GM18517 (cell line): ENCODE results near the gene CFAP77.
"Not testable (repeated sequence)": the region's sequence is repeated elsewhere in the genome, so short reads cannot be mapped to it uniquely, and the experiment has no call there.

Source experiments
- ATAC-seq: cut with Tn5 transposase; IDR thresholded peaks from one replicate; pipeline ENCODE4 v1.9.1; 2021; ENCODE audit warnings: mild to moderate bottlenecking, moderate library complexity; ENCODE audit not compliant: unreplicated experiment

CFAP77 gene

DNA sequence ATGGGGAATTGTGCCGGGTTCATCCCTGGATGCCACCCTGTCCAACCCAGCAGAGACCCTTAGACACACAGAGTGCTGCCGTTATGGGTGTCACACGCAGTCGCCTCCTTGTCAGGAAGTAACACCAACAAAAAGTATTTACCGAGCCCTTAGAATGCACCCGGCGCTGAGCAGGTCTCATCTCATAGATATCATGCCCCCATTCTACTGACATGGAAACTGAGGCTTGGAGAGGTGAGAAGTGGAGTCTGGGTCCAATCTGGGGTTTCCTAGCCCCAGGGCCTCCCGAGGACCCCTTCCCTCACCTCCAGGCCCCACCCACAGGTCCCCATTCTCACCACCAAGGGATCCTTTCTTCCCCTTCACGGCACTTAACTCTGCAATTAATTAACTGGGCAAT is 135.6 kb downstream of the CFAP77 start:
- no peak for ATAC-seq

GRCh38 chr9:132546148-132547051 is 136.4 kb downstream of the CFAP77 start:
- no peak for ATAC-seq

GRCh38 chr9:132547052-132547431 is 137.0 kb downstream of the CFAP77 start:
- ATAC-seq: no peak

GRCh38 chr9:132547436-132547835 is 137.4 kb downstream of the CFAP77 start:
- no peak for ATAC-seq

DNA sequence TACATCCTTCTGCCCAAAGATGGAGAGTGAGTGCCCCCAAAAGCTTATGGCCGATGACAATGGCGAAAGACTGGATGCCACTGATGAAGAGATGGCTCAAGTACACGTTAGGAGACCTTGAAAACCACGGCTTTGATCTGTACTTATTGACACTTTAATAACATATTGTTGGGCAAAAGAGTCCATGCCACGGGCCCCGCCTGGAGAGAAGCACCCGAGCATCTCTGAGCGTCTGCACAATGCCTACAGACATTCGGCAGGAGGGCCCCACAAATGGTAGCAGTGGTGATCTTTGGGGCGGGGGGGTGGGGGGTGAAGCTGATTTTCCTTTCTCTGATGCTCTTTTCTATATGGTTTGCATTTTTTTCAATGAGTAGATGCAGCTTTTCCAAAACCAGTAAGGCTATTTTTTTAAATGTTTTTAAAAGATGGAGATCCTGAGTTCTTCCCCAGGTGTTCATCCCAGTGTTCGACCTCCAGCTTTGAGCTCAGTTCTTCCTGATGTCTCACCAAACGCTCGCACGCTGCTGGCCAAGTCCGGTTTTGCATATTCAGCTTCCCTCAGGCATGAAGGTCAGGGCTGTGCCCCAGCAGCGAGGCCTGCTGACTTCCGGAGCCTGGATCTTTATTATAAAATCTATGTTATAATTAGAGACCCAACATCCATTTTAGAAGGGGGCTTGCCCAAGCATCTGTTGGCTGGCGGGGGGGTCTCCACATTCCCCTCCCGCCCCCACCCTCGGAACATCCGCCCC is 138.1 kb downstream of the CFAP77 start:
- ATAC-seq: no peak

DNA sequence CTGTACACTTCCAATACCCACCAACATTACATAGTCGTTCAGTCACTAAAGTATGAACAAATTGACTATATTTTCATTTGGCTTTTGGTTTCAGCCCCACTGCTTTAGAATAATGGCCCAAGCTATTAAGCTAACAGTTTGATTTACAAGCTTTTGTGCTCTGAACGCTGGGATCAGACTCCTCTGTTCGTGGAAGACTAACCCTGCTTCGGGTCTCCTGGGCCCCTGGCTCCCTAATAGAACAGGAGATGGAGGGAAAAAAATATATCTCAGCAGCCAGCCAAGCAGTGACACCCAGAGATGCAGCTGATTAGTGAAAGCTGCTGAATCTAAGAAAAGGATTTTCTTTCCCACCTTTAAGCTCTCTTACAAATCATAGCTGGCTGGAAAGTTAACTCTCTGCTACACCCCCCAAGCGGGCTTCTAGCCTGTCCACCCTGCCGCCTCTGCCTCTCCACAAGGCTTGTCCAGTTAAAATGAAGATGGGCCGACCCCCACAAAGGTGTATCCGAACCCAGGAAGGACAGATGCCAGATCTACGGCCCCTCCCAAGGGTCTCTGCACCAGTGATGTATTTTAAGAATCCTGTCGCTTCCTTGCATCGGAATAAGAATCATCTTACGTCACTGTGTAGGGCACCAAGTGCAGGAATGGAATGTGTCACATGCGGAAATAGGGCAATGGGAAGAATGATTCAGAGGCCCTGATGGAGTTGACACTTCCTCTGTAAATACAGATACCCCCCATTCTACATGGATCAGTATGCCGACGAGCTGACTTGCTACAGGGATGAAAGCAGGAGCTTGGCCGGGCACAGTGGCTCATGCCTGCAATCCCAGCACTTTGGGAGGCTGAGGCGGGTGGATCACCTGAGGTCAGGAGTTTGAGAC is 139.0 kb downstream of the CFAP77 start:
- no peak for ATAC-seq

GRCh38 chr9:132551556-132551955 is 141.5 kb downstream of the CFAP77 start:
- ATAC-seq: no peak

DNA sequence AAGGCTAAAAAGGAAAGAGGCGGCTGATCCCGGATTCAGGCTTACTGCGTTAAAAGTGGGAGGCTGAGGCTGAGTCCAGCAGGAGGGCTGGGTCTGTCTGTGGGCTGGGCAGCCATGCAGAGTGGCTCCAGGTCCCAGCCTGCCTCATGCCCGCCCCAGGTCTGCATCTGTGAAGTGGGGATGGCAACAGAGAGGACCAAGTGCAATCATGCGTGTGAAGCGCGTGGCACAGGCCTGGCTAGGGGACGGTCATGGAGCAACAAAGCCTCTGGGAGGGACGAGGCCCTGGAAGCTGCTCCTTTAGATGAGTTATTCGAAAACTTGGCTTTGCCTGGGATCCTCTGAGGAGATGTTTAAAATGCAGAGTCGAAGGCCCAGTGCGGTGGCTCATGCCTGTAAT is 142.0 kb downstream of the CFAP77 start:
- ATAC-seq: no peak

DNA sequence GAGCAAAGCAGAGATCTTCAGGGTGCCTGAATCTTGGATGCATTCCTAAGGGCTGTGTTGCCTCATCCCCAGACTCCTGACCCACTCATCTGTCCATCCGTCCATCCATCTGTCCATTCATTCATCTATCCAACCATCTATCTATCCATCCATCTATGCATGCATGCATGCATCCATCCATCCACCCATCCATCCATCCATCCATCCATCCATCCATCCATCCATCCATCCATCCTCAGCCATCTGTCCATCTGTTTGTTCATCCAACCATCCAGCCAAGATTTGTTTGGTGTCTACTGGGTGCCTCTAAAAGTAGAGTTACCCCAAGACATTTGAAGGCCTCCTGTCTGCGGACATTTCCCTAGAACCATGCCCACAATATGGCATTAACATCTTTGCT is 144.7 kb downstream of the CFAP77 start:
- no peak for ATAC-seq

- ATAC-seq: no peak
Measured at GRCh38 chr9:132555528-132555927, 145.5 kb downstream of the CFAP77 start.

- no peak for ATAC-seq
Measured at GRCh38 chr9:132556235-132556634, 146.2 kb downstream of the CFAP77 start.

GRCh38 chr9:132556714-132557113 is 146.7 kb downstream of the CFAP77 start:
- ATAC-seq: no peak

DNA sequence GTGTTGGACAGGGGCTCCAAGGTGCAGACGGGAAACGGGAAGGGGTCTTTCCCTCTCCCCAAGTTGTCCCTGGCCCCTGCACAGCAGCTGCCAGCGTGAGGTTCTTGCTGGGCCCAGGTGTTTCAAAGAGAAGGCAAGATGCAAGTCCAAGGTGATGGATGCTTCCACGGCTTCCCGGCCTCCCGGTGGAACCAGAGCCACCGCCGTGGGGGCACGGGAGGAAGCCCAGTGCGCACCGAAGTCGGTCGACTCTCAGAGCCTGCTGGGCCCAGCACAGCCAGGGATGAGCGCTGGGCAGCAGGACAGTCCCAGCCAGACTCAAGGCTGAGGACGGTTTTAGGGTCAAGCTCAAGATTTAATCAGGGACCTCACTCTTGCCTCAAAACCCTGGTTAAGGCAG is 147.1 kb downstream of the CFAP77 start:
- no peak for ATAC-seq

- ATAC-seq: no peak
Measured at GRCh38 chr9:132559711-132560110, 149.7 kb downstream of the CFAP77 start.

- no peak for ATAC-seq
Measured at GRCh38 chr9:132560616-132561202, 150.7 kb downstream of the CFAP77 start.

GRCh38 chr9:132562306-132562573 is 152.2 kb downstream of the CFAP77 start:
- ATAC-seq: no peak

DNA sequence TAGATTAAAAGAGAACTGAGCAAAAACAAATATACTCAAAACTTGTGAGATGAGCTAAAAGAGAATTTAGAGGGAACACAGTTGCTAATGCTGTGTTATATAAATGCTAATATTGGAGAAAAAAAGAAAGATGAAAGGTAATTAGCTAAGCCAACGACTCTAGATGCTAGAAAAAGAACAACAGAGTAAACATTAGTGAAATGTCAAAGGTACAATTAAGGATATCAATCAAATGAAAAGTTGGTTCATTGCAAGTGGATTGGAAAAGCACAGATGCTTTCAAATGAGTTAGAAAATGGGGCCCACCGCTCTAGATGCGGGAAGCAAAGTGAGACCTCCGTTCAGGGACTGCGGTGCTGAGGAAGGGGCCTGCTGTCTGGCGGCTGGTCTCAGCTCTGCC is 154.5 kb downstream of the CFAP77 start:
- no peak for ATAC-seq

DNA sequence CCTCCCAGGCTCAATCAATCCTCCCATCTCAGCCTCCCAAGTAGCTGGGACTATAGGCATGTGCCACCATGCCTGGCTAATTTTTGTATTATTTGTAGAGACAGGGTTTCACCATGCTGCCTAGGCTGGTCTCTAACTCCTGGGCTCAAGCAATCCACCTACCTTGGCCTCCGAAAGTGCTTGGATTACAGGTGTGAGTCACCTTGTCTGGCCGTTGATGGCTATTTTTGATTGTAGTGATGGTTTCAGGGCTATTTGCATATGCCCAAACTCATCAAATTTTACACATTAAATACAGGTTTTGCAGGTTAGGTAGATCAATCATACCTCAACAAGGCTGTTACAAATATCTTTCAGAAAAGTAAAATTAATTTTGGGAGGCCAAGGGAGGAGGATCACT is 158.8 kb downstream of the CFAP77 start:
- ATAC-seq: not testable (repeated sequence)

DNA sequence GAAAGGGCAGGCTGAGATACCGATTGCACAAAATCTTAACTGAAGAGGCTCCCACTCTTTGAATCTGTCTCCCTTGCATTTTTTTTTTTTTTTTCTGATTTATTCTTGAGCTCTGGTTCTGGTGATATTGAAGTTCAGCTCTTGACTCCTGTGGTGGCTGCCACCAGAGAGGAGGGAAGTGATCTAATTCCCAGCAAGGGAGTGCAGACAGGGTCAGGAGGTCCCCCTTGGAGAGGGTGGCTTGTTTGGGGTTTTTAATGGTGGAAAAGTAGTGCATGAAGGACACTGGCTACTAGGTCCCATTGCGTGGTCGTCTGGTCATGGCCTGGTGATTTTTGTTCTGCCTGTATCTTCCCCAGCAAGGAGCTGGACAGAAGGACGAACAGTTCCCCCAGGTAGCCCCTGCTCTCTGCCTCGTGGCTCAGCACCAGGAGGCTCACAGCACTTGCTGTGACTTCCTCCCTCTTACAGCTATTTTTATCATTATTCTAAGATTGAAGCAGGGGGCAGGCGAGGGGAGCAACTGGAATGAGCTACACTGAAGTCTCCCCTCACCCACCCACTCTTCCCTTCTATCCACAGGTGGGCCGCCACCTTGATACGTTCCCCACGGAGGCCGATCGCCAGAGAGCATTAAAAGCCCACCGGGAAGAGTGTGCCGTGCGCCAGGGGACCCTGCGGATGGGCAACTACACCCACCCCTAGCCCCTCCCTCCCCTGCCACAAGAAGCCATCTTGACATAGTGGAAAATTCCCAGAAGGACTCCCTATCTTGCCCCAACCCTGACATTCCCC is 162.0 kb downstream of the CFAP77 start:
- no peak for ATAC-seq

GRCh38 chr9:132572921-132573320 is 162.9 kb downstream of the CFAP77 start:
- no peak for ATAC-seq
